Suprapubic skin (tissue), 3 donors: Measurements from ENCODE around the gene MLF1.

Experiments used
- POLR2A ChIP-seq, 2 donors: fragments of 450-650 bp; IDR thresholded peaks; one replicate each; pipeline ENCODE4 v1.6.1; 2017; ENCODE audit warnings: antibody characterized with exemption in 2 of 2, mild to moderate bottlenecking in 2 of 2, moderate library complexity in 2 of 2
- TF ChIP-seq, protein P1 (sequence below), 2 donors: fragments of 200-600 bp in 1 of 2; fragments of 450-650 bp in 1 of 2; sonication (generic) in 1 of 2; IDR thresholded peaks; one replicate each; pipeline ENCODE4 v1.5.1; 2016 to 2019; ENCODE audit warnings: antibody characterized with exemption in 2 of 2, mild to moderate bottlenecking in 1 of 2, moderate library complexity in 1 of 2

DNA sequence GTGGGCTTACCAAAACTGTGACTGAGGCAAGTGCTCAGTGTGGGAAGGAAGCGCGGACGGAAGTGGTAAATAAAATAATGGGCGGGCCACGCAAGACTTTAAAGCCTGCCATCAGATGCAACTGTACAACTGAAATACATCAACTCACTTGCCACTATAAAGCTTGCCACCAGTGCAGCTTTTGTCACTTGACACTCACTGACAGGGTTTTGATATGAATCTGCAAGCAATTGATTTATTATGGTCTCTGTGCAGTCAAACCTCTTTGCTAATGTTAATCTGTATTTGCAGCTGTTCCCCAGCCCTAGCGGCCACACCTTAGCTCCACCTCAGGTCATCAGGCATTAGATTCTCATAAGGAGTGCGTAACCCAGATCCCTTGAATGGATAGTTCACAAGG, 71.0 kb downstream of the MLF1 start:
- TF ChIP-seq, protein P1, sequence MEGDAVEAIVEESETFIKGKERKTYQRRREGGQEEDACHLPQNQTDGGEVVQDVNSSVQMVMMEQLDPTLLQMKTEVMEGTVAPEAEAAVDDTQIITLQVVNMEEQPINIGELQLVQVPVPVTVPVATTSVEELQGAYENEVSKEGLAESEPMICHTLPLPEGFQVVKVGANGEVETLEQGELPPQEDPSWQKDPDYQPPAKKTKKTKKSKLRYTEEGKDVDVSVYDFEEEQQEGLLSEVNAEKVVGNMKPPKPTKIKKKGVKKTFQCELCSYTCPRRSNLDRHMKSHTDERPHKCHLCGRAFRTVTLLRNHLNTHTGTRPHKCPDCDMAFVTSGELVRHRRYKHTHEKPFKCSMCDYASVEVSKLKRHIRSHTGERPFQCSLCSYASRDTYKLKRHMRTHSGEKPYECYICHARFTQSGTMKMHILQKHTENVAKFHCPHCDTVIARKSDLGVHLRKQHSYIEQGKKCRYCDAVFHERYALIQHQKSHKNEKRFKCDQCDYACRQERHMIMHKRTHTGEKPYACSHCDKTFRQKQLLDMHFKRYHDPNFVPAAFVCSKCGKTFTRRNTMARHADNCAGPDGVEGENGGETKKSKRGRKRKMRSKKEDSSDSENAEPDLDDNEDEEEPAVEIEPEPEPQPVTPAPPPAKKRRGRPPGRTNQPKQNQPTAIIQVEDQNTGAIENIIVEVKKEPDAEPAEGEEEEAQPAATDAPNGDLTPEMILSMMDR (IDR thresholded peaks at IDR 0.05) = no peak
- no peak for TF ChIP-seq POLR2A (IDR thresholded peaks at IDR 0.05)
